Small intestine (tissue), 7 donors: ENCODE data around the gene DHRSX. TPM values are rescaled to one million over a fixed set of nuclear protein-coding genes. Genes with fewer than 3 reads are reported as not detected.
A peak's percentile ranks its signal among the peaks of the same experiment; 100 is the strongest.
"Not testable (repeated sequence)": the region's sequence is repeated elsewhere in the genome, so short reads cannot be mapped to it uniquely, and the experiment has no call there.

ENCODE experiments used
- DNase-seq, 2 donors: peaks; one replicate each; pipeline versions ENCODE4 v3.0.0 to v3.0.0-alpha.2; 2013
- FAIRE-seq: peaks from 2 replicates; lab custom pipeline; 2012; peaks lifted over from hg19 to GRCh38; lab: Jason Lieb, UNC
- H3K27ac ChIP-seq, 3 donors: one replicate each; pipeline ENCODE4 v1.5.1; 2013; ENCODE audit warnings: low read length in 2 of 3, mild to moderate bottlenecking in 2 of 3, control low read depth in 1 of 3, inconsistent platforms in 1 of 3, low read depth in 1 of 3, moderate library complexity in 1 of 3
- H3K27me3 ChIP-seq, 3 donors: one replicate each; pipeline ENCODE4 v1.6.1; 2013; ENCODE audit warnings: low read length in 3 of 3, inconsistent platforms in 1 of 3; ENCODE audit not compliant: control insufficient read depth in 3 of 3, insufficient read depth in 3 of 3
- H3K36me3 ChIP-seq, 3 donors: one replicate each; pipeline ENCODE4 v1.6.1; 2013; ENCODE audit warnings: low read length in 3 of 3, inconsistent platforms in 1 of 3, low read depth in 1 of 3, mild to moderate bottlenecking in 1 of 3, moderate library complexity in 1 of 3; ENCODE audit not compliant: control insufficient read depth in 3 of 3, insufficient read depth in 2 of 3
- H3K4me1 ChIP-seq, 3 donors: one replicate each; pipeline ENCODE4 v1.6.1; 2013; ENCODE audit warnings: low read length in 2 of 3, inconsistent platforms in 1 of 3, low read depth in 1 of 3, mild to moderate bottlenecking in 1 of 3, moderate library complexity in 1 of 3; ENCODE audit not compliant: control insufficient read depth in 3 of 3, insufficient read depth in 2 of 3
- H3K4me3 ChIP-seq, 3 donors: one replicate each; pipeline ENCODE4 v1.5.1; 2013; ENCODE audit warnings: low read length in 3 of 3, control low read depth in 1 of 3, inconsistent platforms in 1 of 3, low read depth in 1 of 3, mild to moderate bottlenecking in 1 of 3, moderate library complexity in 1 of 3
- H3K9me3 ChIP-seq, 2 donors: one replicate each; pipeline ENCODE4 v1.6.1; 2013; ENCODE audit warnings: low read depth in 1 of 2, low read length in 1 of 2; ENCODE audit not compliant: control insufficient read depth in 2 of 2, insufficient read depth in 1 of 2
- WGBS, 3 donors: extraction: QIAGEN DNeasy Blood & Tissue Kit; methylation state at CpG; one replicate each; pipeline ENCODE4 v1.1.7; 2013; 5-methylcytosine and 5-hydroxymethylcytosine counted together
- polyA plus RNA-seq, 4 donors: library from polyadenylated mRNA; stranded (reverse) in 3 of 4; unstranded in 1 of 4; fragments of 200-250 nt in 3 of 4; fragments of 120-200 nt in 1 of 4; gene quantifications; one replicate each; pipeline versions ENCODE4 v1.2.1 to v1.2.3, GENCODE V29; 2013
- donor health status: healthy with polysubstance abuse.
- donor health status: control.
- donor health status: control.
- donor health status: Bipolar disorder and iron deficiency.
- donor health status: healthy.

Gene DHRSX
- polyA plus RNA-seq, 4 donors, result 7.2 to 25.2 (median 12.1) TPM

DNA sequence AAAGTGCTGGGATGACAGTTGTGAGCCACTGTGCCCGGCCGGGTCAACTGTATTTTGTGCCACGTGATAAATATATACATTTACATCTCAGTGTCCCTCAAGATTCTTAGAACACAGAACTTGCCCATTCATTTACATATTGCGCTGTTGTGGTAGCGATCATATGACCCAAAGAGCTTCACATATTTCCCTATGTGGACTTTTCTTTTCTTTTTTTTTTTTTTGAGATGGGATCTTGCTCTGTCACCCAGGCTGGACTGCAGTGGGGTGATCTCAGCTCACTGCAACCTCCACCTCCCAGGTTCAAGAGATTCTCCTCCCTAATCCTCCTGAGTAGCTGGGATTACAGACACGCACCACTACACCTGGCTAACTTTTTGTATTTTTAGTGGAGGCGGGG, 180.7 kb downstream of the DHRSX start:
- 98 to 99% (median 99%) methylated on average over 7 of the region's 7 CpGs for WGBS, 3 donors
- peak overlapping the region in 1 of 3 donors; percentile 37 for H3K27ac ChIP-seq
- DNase-seq, result no peak
- no peaks in the 10 kb centered on the region for H3K27me3 ChIP-seq
- H3K9me3 ChIP-seq, result peaks cover 0 to 6% of the 10 kb centered on the region in 2 donors
- FAIRE-seq, result no peak
- no peak overlapping the region for H3K4me3 ChIP-seq
- H3K36me3 ChIP-seq, result peaks cover 0 to 2% (median 0%) of the 10 kb centered on the region in 3 donors
- peaks cover 0 to 10% (median 0%) of the 10 kb centered on the region in 3 donors for H3K4me1 ChIP-seq

DNA sequence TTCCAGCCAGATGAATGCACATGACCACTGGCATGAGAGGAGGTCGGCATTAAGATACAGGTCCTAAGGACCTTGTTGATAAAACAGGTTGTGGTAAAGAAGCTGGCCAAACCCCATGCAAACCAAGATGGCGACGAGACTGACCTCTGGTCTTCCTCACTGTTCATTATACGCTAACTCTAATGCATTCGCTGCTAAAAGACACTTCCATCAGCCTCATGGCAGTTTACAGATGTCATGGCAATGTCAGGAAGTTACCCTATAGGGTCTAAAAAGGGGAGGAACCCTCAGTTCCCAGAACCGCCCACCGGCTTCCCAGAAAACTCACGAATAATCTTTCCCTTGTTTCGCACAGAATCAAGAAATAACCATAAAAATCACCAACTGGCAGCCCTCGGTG, 182.4 kb downstream of the DHRSX start:
- no peak overlapping the region for H3K4me3 ChIP-seq
- H3K36me3 ChIP-seq, result no peaks in the 10 kb centered on the region
- H3K4me1 ChIP-seq, result peaks cover 0 to 10% (median 0%) of the 10 kb centered on the region in 3 donors
- no peak for DNase-seq
- peaks cover 0 to 8% of the 10 kb centered on the region in 2 donors for H3K9me3 ChIP-seq
- FAIRE-seq, result no peak
- 93 to 98% (median 94%) methylated on average over 10 of the region's 10 CpGs for WGBS, 3 donors
- no peaks in the 10 kb centered on the region for H3K27me3 ChIP-seq
- no peak overlapping the region for H3K27ac ChIP-seq

DNA sequence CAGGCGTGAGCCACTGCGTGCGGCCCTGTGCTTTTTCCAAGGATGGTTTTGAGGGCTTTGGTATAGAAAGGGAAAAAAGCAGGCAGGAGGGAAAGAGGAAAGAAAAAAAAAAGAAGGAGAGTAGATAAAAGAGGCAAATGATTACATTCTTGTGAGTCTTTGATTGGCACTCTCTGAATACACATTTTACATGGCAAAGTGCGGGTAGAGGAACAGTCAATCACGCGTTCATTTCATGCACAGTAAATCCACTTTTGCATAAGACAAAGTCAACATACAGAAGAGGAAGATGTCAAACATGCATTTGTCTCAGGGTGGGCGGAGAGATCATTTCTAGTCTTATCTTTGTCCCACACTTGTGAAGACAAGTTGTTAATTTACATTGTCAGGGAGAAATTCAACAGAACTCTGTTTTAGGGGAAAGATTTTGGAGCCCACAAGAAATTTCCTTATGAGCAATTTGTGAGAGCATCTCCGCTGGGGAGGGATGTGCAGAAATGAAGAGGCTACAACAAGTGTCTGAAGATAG, 183.2 kb downstream of the DHRSX start:
- DNase-seq, result no peak
- Histone ChIP-seq H3K4me1 (peaks cover 0 to 10% (median 0%) of the 10 kb centered on the region in 3 donors), H3K27me3 (no peaks in the 10 kb centered on the region), H3K4me3 (no peak overlapping the region), H3K9me3 (peaks cover 0 to 8% of the 10 kb centered on the region in 2 donors), H3K36me3 (no peaks in the 10 kb centered on the region), H3K27ac (no peak overlapping the region)
- WGBS, 3 donors, result 80 to 94% (median 84%) methylated on average over 8 of the region's 8 CpGs
- no peak for FAIRE-seq

DNA sequence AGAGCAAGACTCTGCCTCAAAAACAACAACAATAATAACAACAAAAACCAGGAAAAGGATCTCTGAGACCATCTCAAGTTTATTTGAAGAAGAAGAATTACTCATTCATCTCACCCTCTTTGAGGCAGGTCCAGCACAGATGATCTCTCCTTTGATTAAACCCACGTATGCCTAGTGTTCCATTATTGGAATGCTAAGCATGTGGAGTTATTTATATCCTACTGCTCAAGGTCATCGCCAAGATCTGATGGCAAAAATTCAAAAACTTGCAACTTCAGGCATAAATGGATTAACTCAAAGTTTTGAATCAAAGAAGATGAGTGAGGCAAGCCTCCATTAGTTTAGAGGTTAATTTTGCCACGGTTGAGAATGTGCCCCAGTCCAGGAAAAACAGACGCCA, 184.2 kb downstream of the DHRSX start:
- WGBS, 3 donors, result 78 to 91% (median 80%) methylated on average over 4 of the region's 4 CpGs
- Histone ChIP-seq H3K27ac (no peak overlapping the region), H3K27me3 (no peaks in the 10 kb centered on the region), H3K4me1 (peaks cover 0 to 10% (median 0%) of the 10 kb centered on the region in 3 donors), H3K4me3 (no peak overlapping the region), H3K9me3 (peaks cover 0 to 8% of the 10 kb centered on the region in 2 donors), H3K36me3 (no peaks in the 10 kb centered on the region)
- FAIRE-seq (no peak), DNase-seq (no peak)

DNA sequence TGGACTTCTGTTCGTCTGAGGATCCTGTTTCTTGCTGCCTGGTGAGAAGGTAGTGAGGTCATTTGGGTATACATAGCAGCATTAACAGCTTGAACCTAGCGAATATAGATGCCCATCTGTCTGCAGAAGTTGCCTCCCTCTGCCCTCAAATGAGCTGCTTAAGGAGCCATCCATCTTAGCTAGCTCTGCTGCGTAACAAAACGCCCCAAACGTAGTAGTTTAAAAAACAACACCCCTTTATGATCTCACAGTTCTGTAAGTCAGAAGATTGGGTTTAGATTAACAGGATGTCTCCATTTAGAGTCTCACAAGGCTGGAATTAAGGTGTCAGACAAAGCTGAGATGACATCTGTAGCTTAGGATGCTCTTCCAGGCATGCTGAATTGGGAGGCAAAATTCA, 185.3 kb downstream of the DHRSX start:
- no peaks in the 10 kb centered on the region for H3K36me3 ChIP-seq
- FAIRE-seq (no peak), DNase-seq (no peak)
- no peak overlapping the region for H3K27ac ChIP-seq
- peaks cover 0 to 3% (median 0%) of the 10 kb centered on the region in 3 donors for H3K4me1 ChIP-seq
- 91 to 96% (median 93%) methylated on average over 5 of the region's 5 CpGs for WGBS, 3 donors
- H3K4me3 ChIP-seq, result no peak overlapping the region
- H3K27me3 ChIP-seq, result no peaks in the 10 kb centered on the region
- peaks cover 0 to 8% of the 10 kb centered on the region in 2 donors for H3K9me3 ChIP-seq

DNA sequence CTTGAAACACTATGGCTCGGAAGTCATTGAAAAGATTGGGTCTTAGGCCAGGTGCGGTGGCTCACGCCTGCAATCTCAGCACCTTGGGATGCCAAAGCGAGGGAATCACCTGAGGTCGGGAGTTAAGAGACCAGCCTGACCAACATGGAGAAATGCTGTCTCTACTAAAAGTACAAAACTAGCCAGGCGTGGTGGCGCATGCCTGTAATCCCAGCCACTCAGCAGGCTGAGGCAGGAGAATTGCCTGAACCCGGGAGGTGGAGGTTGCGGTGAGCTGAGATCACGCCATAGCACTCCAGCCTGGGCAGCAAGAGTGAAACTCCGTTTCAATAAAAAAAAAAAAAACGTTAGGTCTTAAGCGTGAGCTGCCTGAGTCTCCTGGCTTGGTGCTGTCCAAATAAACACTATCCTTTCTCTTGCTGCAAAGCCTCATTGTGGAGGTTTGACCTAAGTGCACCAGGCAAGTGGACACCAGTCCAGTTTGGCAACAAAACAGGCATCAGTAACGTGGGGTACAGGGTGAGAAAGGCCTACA, 185.9 kb downstream of the DHRSX start:
- H3K4me1 ChIP-seq, result peaks cover 0 to 3% (median 0%) of the 10 kb centered on the region in 3 donors
- WGBS, 3 donors, result 84 to 92% (median 85%) methylated on average over 14 of the region's 14 CpGs
- no peak for FAIRE-seq
- DNase-seq, result no peak
- no peak overlapping the region for H3K4me3 ChIP-seq
- no peak overlapping the region for H3K27ac ChIP-seq
- H3K27me3 ChIP-seq, result no peaks in the 10 kb centered on the region
- H3K36me3 ChIP-seq, result peaks cover 0 to 2% (median 0%) of the 10 kb centered on the region in 3 donors
- peaks cover 0 to 8% of the 10 kb centered on the region in 2 donors for H3K9me3 ChIP-seq

DNA sequence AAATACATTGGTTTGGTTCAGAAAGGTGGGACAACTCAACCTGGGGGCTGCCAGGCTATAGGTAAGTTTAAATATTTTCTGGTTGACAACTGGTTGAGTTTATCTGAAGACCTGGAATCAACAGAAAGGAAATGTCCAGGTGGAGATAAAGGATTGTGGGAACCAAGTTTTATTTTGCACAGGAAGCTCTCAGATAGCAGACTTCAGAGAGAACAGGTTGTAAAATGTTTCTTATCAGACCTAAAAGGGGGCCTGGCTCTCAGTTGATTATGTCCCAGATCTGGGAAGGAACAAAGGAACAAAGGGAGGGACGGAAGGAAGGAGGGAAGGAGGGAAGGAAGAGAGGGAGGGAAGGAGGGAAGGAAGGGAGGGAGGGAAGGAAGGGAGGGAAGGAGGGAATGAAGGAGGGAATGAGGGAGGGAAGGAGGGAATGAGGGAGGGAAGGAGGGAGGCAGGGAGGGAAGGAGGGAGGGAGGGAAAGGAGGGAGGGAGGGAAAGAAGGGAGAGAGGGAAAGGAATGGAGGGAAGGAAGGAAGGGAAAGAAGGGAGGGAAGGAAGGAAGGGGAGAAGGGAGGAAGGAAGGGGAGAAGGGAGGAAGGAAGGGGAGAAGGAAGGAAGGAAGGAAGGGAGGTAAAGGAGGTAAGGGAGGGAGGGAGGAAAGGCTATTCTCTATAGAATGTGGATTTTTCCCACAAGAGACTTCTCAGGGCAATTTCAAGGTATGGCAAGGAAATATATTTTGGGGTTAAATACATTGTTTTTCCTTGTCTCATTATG, 186.7 kb downstream of the DHRSX start:
- H3K27me3 ChIP-seq, result no peaks in the 10 kb centered on the region
- H3K27ac ChIP-seq, result no peak overlapping the region
- peaks cover 0 to 3% (median 0%) of the 10 kb centered on the region in 3 donors for H3K36me3 ChIP-seq
- DNase-seq (no peak), FAIRE-seq (no peak)
- H3K9me3 ChIP-seq, result peaks cover 0 to 8% of the 10 kb centered on the region in 2 donors
- H3K4me1 ChIP-seq, result peaks cover 0 to 3% (median 0%) of the 10 kb centered on the region in 3 donors
- 14 to 59% (median 40%) methylated on average over 1 of the region's 1 CpG for WGBS, 3 donors
- H3K4me3 ChIP-seq, result no peak overlapping the region

DNA sequence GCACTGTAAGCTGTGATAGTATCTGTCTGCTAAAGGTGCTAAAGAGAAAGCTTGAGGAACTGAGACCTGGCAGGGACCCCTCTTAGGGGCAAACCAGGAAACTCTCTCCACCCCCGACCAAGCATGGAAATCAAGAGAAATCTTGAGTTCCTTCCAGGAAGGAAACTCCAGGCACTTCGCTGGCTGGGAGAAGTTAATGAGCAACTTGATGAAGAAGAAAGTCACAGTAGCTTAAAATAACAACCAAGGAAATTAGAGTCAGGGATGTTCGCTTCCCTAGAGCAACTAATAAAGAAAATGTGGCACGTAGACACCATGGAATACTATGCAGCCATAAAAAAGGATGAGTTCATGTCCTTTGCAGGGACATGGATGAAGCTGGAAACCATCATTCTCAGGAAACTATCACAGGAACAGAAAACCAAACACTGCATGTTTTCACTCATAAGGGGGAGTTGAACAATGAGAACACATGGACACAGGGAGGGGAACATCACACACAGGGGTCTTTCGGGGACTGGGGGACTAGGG, 188.7 kb downstream of the DHRSX start:
- H3K4me1 ChIP-seq, H3K9me3 ChIP-seq, FAIRE-seq, H3K36me3 ChIP-seq, H3K27ac ChIP-seq, H3K4me3 ChIP-seq, H3K27me3 ChIP-seq, DNase-seq: not testable (repeated sequence)
- WGBS, 3 donors, result 89 to 93% (median 89%) methylated on average over 5 of the region's 5 CpGs
